Measurements from ENCODE around the gene RAB3D.

RAB3D gene

GRCh38 chr19:11273296-11273695, 66.2 kb downstream of the RAB3D start:
- H3K27me3 Mint-ChIP-seq = peaks cover 28% of the 10 kb centered on the region
- H3K27ac Mint-ChIP-seq = no peak overlapping the region
- H3K36me3 Mint-ChIP-seq = peaks cover 2% of the 10 kb centered on the region
- H3K9me3 Mint-ChIP-seq = no peaks in the 10 kb centered on the region
- H3K4me3 Mint-ChIP-seq = no peak overlapping the region
- H3K4me1 Mint-ChIP-seq = peaks cover 3% of the 10 kb centered on the region

All from activated naive CD4-positive, alpha-beta T cell treated with anti-CD3 and anti-CD28 coated beads, Interleukin-2, amount 50 U/mL, for 24 hours (primary cell).